K562 (cell line): Measurements from ENCODE around the gene STAP1. TPM values are rescaled to one million over a fixed set of nuclear protein-coding genes. Genes with fewer than 3 reads are reported as not detected.

Experiments used
- ATF7 ChIP-seq: fragments of 450-650 bp; IDR thresholded peaks from 2 replicates; pipeline ENCODE4 v1.7.1; 2014; ENCODE audit warnings: mild to moderate bottlenecking, moderate library complexity
- CEBPB ChIP-seq: fragments of 450-650 bp; IDR thresholded peaks from 2 replicates; pipeline ENCODE4 v1.6.1; 2016; ENCODE audit warnings: missing genetic modification characterization, missing compliant biosample characterization
- CXXC5 ChIP-seq: fragments of 250-450 bp; sonication (Bioruptor Pico); IDR thresholded peaks from 2 replicates; pipeline ENCODE4 v1.8.0; 2022; ENCODE audit warnings: inconsistent platforms, mild to moderate bottlenecking, moderate library complexity
- EHMT2 ChIP-seq: fragments of 450-650 bp; IDR thresholded peaks from 2 replicates; pipeline ENCODE4 v1.6.1; 2018; ENCODE audit warnings: antibody characterized with exemption
- ELF2 ChIP-seq: fragments of 250-450 bp; sonication (Bioruptor Pico); IDR thresholded peaks from 2 replicates; pipeline ENCODE4 v1.5.0; 2021; ENCODE audit warnings: mild to moderate bottlenecking
- ESRRA ChIP-seq: fragments of 450-650 bp; IDR thresholded peaks from 2 replicates; pipeline ENCODE4 v1.6.1; 2014; ENCODE audit warnings: low read depth, mild to moderate bottlenecking, moderate library complexity, borderline replicate concordance
- GATAD2A ChIP-seq: fragments of 450-650 bp; IDR thresholded peaks from 2 replicates; pipeline ENCODE4 v1.6.1; 2017
- MAZ ChIP-seq, 2 experiments: fragments of 450-650 bp in 1 of 2; sonication (generic) in 1 of 2; formaldehyde crosslinking; IDR thresholded peaks in 1 of 2; conservative IDR thresholded peaks in 1 of 2; 2 replicates each; pipeline versions ENCODE4 v1.4.0 to v1.5.0; 2020; ENCODE audit warnings: mild to moderate bottlenecking in 1 of 2, missing genetic modification reagents in 1 of 2
- MTF1 ChIP-seq: fragments of 250-450 bp; sonication (Bioruptor Pico); IDR thresholded peaks from 2 replicates; pipeline ENCODE4 v1.9.0; 2021; ENCODE audit warnings: moderate library complexity, mild to moderate bottlenecking, inconsistent platforms, borderline replicate concordance
- OTX1 ChIP-seq: fragments of 450-650 bp; formaldehyde crosslinking; IDR thresholded peaks from 2 replicates; pipeline ENCODE4 v1.4.0; 2022; ENCODE audit warnings: mild to moderate bottlenecking
- PHB ChIP-seq: fragments of 250-450 bp; sonication (Bioruptor Pico); IDR thresholded peaks from 2 replicates; pipeline ENCODE4 v1.5.0; 2021
- PURB ChIP-seq: sonication (generic); formaldehyde crosslinking; IDR thresholded peaks from 2 replicates; pipeline ENCODE4 v1.9.0; 2021; ENCODE audit warnings: low read depth, mild to moderate bottlenecking, missing genetic modification reagents
- RBM34 ChIP-seq: fragments of 200-400 bp; formaldehyde crosslinking; IDR thresholded peaks from 2 replicates; pipeline ENCODE4 v1.6.1; 2018; ENCODE audit warnings: low read length, borderline replicate concordance; ENCODE audit not compliant: insufficient read depth
- RNF2 ChIP-seq: sonication (generic); IDR thresholded peaks from 2 replicates; pipeline ENCODE4 v1.6.1; 2016
- SLC30A9 ChIP-seq: fragments of 250-450 bp; sonication (Bioruptor Pico); IDR thresholded peaks from 2 replicates; pipeline ENCODE4 v1.8.0; 2022; ENCODE audit warnings: mild to moderate bottlenecking, moderate library complexity
- SREBF1 ChIP-seq: fragments of 150-350 bp; IDR thresholded peaks from 2 replicates; pipeline ENCODE4 v1.6.1; 2014; ENCODE audit warnings: antibody characterized with exemption, low read depth, low read length, borderline replicate concordance
- SUPT5H ChIP-seq: fragments of 450-650 bp; IDR thresholded peaks from 2 replicates; pipeline ENCODE4 v1.6.1; 2016
- TRIM24 ChIP-seq, 2 experiments: fragments of 450-650 bp; IDR thresholded peaks; 2 replicates each; pipeline ENCODE4 v1.6.1; 2016
- ZNF274 ChIP-seq: IDR thresholded peaks from 2 replicates; pipeline ENCODE4 v1.6.1; 2011; ENCODE audit warnings: low read depth, mild to moderate bottlenecking, low read length, moderate library complexity, borderline replicate concordance
- ZNF395 ChIP-seq: fragments of 200-800 bp; sonication (Bioruptor generic); IDR thresholded peaks from 2 replicates; pipeline ENCODE4 v1.6.1; 2017; ENCODE audit warnings: missing genetic modification characterization, missing compliant biosample characterization
- ZNF408 ChIP-seq: fragments of 250-450 bp; sonication (Bioruptor Pico); IDR thresholded peaks from 2 replicates; pipeline ENCODE4 v1.4.0; 2020; ENCODE audit warnings: low read depth, mild to moderate bottlenecking, moderate library complexity
- ZNF764 ChIP-seq: fragments of 250-450 bp; sonication (Bioruptor Pico); IDR thresholded peaks from 2 replicates; pipeline ENCODE4 v1.4.0; 2020; ENCODE audit warnings: low read depth, mild to moderate bottlenecking, moderate library complexity
- polyA plus RNA-seq, 8 experiments: library from polyadenylated mRNA; depleted of rRNA in 4 of 8; stranded (reverse) in 5 of 8; unstranded in 3 of 8; fragments of >200 nt; fragmentation: Nextera tagmentation in 2 of 8; fragmentation: Illumina TruSeq in 1 of 8; extraction: Ambion mirVana in 2 of 8; extraction: Trizol in 1 of 8; gene quantifications; 2 replicates each; pipeline versions ENCODE4 v1.2.1 to v1.2.3, GENCODE V29; 2011 to 2014; ENCODE audit warnings: inconsistent platforms in 1 of 8, missing spikeins in 1 of 8
- total RNA-seq, 7 experiments: library from RNA; depleted of rRNA in 6 of 7; stranded (reverse); fragments of >200 nt in 6 of 7; fragmentation: Illumina TruSeq in 2 of 7; extraction: Trizol in 2 of 7; gene quantifications; 2 replicates each; pipeline versions ENCODE4 v1.2.1 to v1.2.3, GENCODE V29; 2011 to 2021; ENCODE audit warnings: low replicate concordance in 1 of 7
- TF ChIP-seq, protein P1 (sequence below): fragments of 250-450 bp; sonication (Bioruptor Pico); IDR thresholded peaks from 2 replicates; pipeline ENCODE4 v1.6.1; 2021; ENCODE audit warnings: mild to moderate bottlenecking
- TF ChIP-seq, protein P2 (sequence below): sonication (generic); formaldehyde crosslinking; IDR thresholded peaks from 2 replicates; pipeline ENCODE4 v1.8.0; 2022; ENCODE audit warnings: mild to moderate bottlenecking, low read depth, missing genetic modification reagents
- TF ChIP-seq, protein P3 (sequence below), 2 experiments: fragments of 450-650 bp; conservative IDR thresholded peaks; 2 replicates each; pipeline ENCODE4 v1.6.1; 2017; ENCODE audit warnings: mild to moderate bottlenecking in 2 of 2, moderate library complexity in 2 of 2
- TF ChIP-seq, protein P4 (sequence below): sonication (generic); formaldehyde crosslinking; IDR thresholded peaks from 2 replicates; pipeline ENCODE4 v1.8.0; 2022; ENCODE audit warnings: mild to moderate bottlenecking, missing genetic modification reagents

The STAP1 gene
- total and polyA plus RNA-seq, 9 of the 15 experiments (the other 6 are each of a cell fraction or from before 2014, with no cell fraction given) = 0.50 to 5.6 (median 1.4) TPM

- TF ChIP-seq RNF2 (0 out of 2 replicates have a peak, but pooled peaks have one; percentile 50), SUPT5H (peak; percentile 68), CXXC5 (no peak), MAZ (CRISPR knock-in tag; conservative IDR thresholded peaks at IDR 0.05 in 1 of 2, IDR thresholded peaks at IDR 0.05 in 1 of 2) (no peak), OTX1 (CRISPR knock-in tag) (no peak), ATF7 (no peak), SREBF1 (no peak), ZNF408 (CRISPR knock-in tag) (no peak), CEBPB (no peak), TRIM24 (IDR thresholded peaks at IDR 0.05) (no peak), ZNF274 (no peak), GATAD2A (no peak), ELF2 (CRISPR knock-in tag) (no peak), ZNF395 (CRISPR knock-in tag) (no peak), SLC30A9 (CRISPR knock-in tag) (no peak), MTF1 (CRISPR knock-in tag) (no peak), RBM34 (no peak), EHMT2 (no peak), ZNF764 (CRISPR knock-in tag) (no peak), ESRRA (peak; percentile 83), PHB (CRISPR knock-in tag) (no peak), PURB (no peak)
- TF ChIP-seq, protein P1, sequence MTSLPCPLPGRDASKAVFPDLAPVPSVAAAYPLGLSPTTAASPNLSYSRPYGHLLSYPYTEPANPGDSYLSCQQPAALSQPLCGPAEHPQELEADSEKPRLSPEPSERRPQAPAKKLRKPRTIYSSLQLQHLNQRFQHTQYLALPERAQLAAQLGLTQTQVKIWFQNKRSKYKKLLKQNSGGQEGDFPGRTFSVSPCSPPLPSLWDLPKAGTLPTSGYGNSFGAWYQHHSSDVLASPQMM = no peak
- TF ChIP-seq, protein P2, sequence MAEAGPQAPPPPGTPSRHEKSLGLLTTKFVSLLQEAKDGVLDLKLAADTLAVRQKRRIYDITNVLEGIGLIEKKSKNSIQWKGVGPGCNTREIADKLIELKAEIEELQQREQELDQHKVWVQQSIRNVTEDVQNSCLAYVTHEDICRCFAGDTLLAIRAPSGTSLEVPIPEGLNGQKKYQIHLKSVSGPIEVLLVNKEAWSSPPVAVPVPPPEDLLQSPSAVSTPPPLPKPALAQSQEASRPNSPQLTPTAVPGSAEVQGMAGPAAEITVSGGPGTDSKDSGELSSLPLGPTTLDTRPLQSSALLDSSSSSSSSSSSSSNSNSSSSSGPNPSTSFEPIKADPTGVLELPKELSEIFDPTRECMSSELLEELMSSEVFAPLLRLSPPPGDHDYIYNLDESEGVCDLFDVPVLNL (CRISPR knock-in tag) = no peak
- TF ChIP-seq, protein P3, sequence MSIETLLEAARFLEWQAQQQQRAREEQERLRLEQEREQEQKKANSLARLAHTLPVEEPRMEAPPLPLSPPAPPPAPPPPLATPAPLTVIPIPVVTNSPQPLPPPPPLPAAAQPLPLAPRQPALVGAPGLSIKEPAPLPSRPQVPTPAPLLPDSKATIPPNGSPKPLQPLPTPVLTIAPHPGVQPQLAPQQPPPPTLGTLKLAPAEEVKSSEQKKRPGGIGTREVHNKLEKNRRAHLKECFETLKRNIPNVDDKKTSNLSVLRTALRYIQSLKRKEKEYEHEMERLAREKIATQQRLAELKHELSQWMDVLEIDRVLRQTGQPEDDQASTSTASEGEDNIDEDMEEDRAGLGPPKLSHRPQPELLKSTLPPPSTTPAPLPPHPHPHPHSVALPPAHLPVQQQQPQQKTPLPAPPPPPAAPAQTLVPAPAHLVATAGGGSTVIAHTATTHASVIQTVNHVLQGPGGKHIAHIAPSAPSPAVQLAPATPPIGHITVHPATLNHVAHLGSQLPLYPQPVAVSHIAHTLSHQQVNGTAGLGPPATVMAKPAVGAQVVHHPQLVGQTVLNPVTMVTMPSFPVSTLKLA (conservative IDR thresholded peaks at IDR 0.05) = no peak
- TF ChIP-seq, protein P4, sequence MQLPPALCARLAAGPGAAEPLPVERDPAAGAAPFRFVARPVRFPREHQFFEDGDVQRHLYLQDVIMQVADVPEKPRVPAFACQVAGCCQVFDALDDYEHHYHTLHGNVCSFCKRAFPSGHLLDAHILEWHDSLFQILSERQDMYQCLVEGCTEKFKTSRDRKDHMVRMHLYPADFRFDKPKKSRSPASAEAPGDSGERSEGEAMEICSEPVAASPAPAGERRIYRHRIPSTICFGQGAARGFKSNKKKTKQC (CRISPR knock-in tag) = no peak
Measured at GRCh38 chr4:67575232-67576058, 16.9 kb downstream of the STAP1 start (continued).
